ENCODE measurements around the gene CSTF1. TPM values are rescaled to one million over a fixed set of nuclear protein-coding genes. Genes with fewer than 3 reads are reported as not detected.

The CSTF1 gene
- total RNA-seq, 1 donor from 2014 or later: 51.9 TPM

- no peaks in the 10 kb centered on the region for H3K9me3 Mint-ChIP-seq
- H3K36me3 Mint-ChIP-seq (ENCODE audit: low read depth): peaks cover 3% of the 10 kb centered on the region
- no peak for TF ChIP-seq CTCF (conservative IDR thresholded peaks at IDR 0.05)
- peaks cover 30% of the 10 kb centered on the region for H3K4me1 Mint-ChIP-seq
- no peak overlapping the region for H3K27ac Mint-ChIP-seq (ENCODE audit: unreplicated experiment)
- no peak for DNase-seq (ENCODE audit: low read depth, low spot score)
- H3K4me3 Mint-ChIP-seq: peak overlapping the region; percentile 69
- H3K27me3 Mint-ChIP-seq (ENCODE audit: low read depth): no peaks in the 10 kb centered on the region
Observed at GRCh38 chr20:56361900-56362299, 30.5 kb upstream of the CSTF1 start.

- Mint-ChIP-seq H3K27ac (ENCODE audit: unreplicated experiment) (no peak overlapping the region), H3K4me3 (no peak overlapping the region), H3K27me3 (ENCODE audit: low read depth) (no peaks in the 10 kb centered on the region), H3K9me3 (no peaks in the 10 kb centered on the region), H3K36me3 (ENCODE audit: low read depth) (peaks cover 3% of the 10 kb centered on the region), H3K4me1 (peaks cover 27% of the 10 kb centered on the region)
- no peak for DNase-seq (ENCODE audit: low read depth, low spot score)
- no peak for TF ChIP-seq CTCF (conservative IDR thresholded peaks at IDR 0.05)
Observed at GRCh38 chr20:56362833-56363413, 29.5 kb upstream of the CSTF1 start.

GRCh38 chr20:56363491-56363890 is 29.0 kb upstream of the CSTF1 start:
- H3K36me3 Mint-ChIP-seq (ENCODE audit: low read depth): peaks cover 3% of the 10 kb centered on the region
- DNase-seq (ENCODE audit: low read depth, low spot score): no peak
- no peak for TF ChIP-seq CTCF (conservative IDR thresholded peaks at IDR 0.05)
- no peak overlapping the region for H3K27ac Mint-ChIP-seq (ENCODE audit: unreplicated experiment)
- no peaks in the 10 kb centered on the region for H3K9me3 Mint-ChIP-seq
- H3K27me3 Mint-ChIP-seq (ENCODE audit: low read depth): no peaks in the 10 kb centered on the region
- no peak overlapping the region for H3K4me3 Mint-ChIP-seq
- peaks cover 26% of the 10 kb centered on the region for H3K4me1 Mint-ChIP-seq

DNA sequence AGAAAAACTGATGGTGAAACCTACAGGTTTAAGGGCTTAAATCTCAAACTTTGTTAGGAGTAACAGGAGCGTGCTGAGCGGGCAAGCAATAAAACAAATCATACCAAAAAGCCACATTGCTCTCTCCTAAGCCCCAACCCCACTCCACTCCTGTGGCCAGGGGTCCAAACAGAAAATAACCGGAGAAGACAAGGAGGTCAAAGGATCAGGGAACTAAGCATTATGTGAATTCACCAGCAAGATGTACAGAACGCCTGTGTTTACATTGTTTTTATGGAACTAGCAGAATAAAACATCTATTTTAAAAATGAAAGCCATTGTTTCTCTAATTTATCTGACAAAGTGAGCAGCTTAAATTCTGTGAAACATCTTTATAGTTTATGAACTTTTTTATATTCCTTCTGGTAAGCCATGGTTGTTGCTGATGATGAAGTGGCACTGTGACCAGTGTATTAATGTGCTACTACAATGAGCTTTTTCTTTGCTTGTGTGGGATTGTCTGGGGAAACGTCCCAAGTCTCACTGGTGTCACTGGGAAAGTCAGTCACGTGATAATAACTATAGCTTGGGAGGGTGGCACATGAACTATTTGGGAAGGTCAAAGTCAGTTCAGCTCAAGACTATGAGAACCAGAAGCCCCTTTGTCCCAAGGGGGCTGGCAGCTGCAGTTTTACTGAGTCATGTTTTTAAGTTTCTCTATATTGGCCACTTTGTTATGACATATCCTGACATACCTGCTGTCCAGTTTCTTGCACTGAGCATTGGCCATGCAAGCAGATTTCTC is 23.9 kb upstream of the CSTF1 start:
- Mint-ChIP-seq H3K27ac (ENCODE audit: unreplicated experiment) (no peak overlapping the region), H3K9me3 (no peaks in the 10 kb centered on the region), H3K27me3 (ENCODE audit: low read depth) (no peaks in the 10 kb centered on the region), H3K36me3 (ENCODE audit: low read depth) (peaks cover 17% of the 10 kb centered on the region), H3K4me3 (peak overlapping the region; percentile 21), H3K4me1 (peaks cover 8% of the 10 kb centered on the region)
- no peak for TF ChIP-seq CTCF (conservative IDR thresholded peaks at IDR 0.05)
- DNase-seq (ENCODE audit: low read depth, low spot score): no peak

DNA sequence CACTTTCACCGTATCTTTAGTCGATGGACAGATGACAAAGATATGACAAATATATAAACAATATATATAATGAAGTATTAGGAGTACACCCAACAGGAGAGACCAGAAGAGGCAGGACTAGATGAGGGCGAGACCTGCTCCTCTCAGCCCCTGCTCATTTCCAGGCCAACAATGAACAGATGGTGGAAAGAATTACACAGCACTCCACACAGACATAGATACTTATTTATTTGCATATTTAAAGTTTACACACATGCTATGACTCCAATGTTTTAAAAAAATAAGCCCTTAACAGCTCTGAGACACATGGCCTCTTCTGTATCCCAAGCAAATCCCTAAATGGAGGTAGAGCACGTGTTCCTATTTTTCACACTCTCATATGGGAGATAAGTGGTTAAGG is 23.3 kb upstream of the CSTF1 start:
- Mint-ChIP-seq H3K27me3 (ENCODE audit: low read depth) (no peaks in the 10 kb centered on the region), H3K4me3 (no peak overlapping the region), H3K36me3 (ENCODE audit: low read depth) (peaks cover 17% of the 10 kb centered on the region), H3K9me3 (no peaks in the 10 kb centered on the region), H3K27ac (ENCODE audit: unreplicated experiment) (no peak overlapping the region), H3K4me1 (peaks cover 8% of the 10 kb centered on the region)
- TF ChIP-seq CTCF (conservative IDR thresholded peaks at IDR 0.05): no peak
- DNase-seq (ENCODE audit: low read depth, low spot score): no peak

All from neural crest cell (in vitro differentiated cells).